IPS-NIHi7 (cell line): ENCODE measurements around the gene GLRA1.

ENCODE experiments used
- DNase-seq: peaks from one replicate; pipeline ENCODE4 v3.0.0; 2012; ENCODE audit warnings: mixed read lengths; ENCODE audit errors: extremely low spot score

GLRA1 gene

GRCh38 chr5:151924564-151925301 lies at the start of gene GLRA1:
Gene GLRA1 (minus strand): TSS chr5:151924851. CDS start chr5:151924549, 302 bp downstream.
- DNase-seq: peak; percentile 87

- DNase-seq: no peak
Measured at GRCh38 chr5:151970885-151971284, 46.2 kb upstream of the GLRA1 start.

GRCh38 chr5:151967865-151968264 lies 43.2 kb upstream of the GLRA1 start:
- no peak for DNase-seq

- DNase-seq: no peak
Measured at GRCh38 chr5:151966046-151966445, 41.4 kb upstream of the GLRA1 start.

- DNase-seq: no peak
Measured at GRCh38 chr5:151964471-151964870, 39.8 kb upstream of the GLRA1 start.

GRCh38 chr5:151961557-151961956 lies 36.9 kb upstream of the GLRA1 start:
- DNase-seq: no peak

- no peak for DNase-seq
Measured at GRCh38 chr5:151958111-151958510, 33.5 kb upstream of the GLRA1 start.

GRCh38 chr5:151956725-151957124 lies 32.1 kb upstream of the GLRA1 start:
- DNase-seq: no peak

GRCh38 chr5:151954255-151954654 lies 29.6 kb upstream of the GLRA1 start:
- DNase-seq: no peak

GRCh38 chr5:151953833-151954232 lies 29.2 kb upstream of the GLRA1 start:
- no peak for DNase-seq

GRCh38 chr5:151952238-151952637 lies 27.6 kb upstream of the GLRA1 start:
- no peak for DNase-seq

GRCh38 chr5:151950706-151951105 lies 26.1 kb upstream of the GLRA1 start:
- DNase-seq: no peak

GRCh38 chr5:151949701-151950308 lies 25.2 kb upstream of the GLRA1 start:
- no peak for DNase-seq

- DNase-seq: no peak
Measured at GRCh38 chr5:151949113-151949512, 24.5 kb upstream of the GLRA1 start.

GRCh38 chr5:151947931-151948608 lies 23.4 kb upstream of the GLRA1 start:
- no peak for DNase-seq

GRCh38 chr5:151937851-151938250 lies 13.2 kb upstream of the GLRA1 start:
- no peak for DNase-seq

- DNase-seq: no peak
Measured at GRCh38 chr5:151935135-151935695, 10.6 kb upstream of the GLRA1 start.

GRCh38 chr5:151931260-151931659 lies 6.6 kb upstream of the GLRA1 start:
- no peak for DNase-seq

- DNase-seq: no peak
Measured at GRCh38 chr5:151926188-151926587, 1.5 kb upstream of the GLRA1 start.

GRCh38 chr5:151925340-151925739 lies 689 bp upstream of the GLRA1 start:
- peak; percentile 38 for DNase-seq

GRCh38 chr5:151923866-151924476 lies 680 bp downstream of the GLRA1 start:
- DNase-seq: peak; percentile 69

- DNase-seq: no peak
Measured at GRCh38 chr5:151921916-151922315, 2.7 kb downstream of the GLRA1 start.
